Stomach (tissue), 9 donors: Measurements from ENCODE around the gene SESN2. TPM values are rescaled to one million over a fixed set of nuclear protein-coding genes. Genes with fewer than 3 reads are reported as not detected.

Experiments
- DNase-seq, 2 donors: peaks; one replicate each; pipeline versions ENCODE4 v3.0.0 to v3.0.0-alpha.2; 2013 to 2019
- H3K27ac ChIP-seq, 5 donors: fragments of 200-600 bp in 4 of 5; sonication (generic) in 4 of 5; one replicate each; pipeline ENCODE4 v1.5.1; 2013 to 2019; ENCODE audit warnings: mild to moderate bottlenecking in 1 of 5, moderate library complexity in 1 of 5
- H3K27me3 ChIP-seq, 3 donors: fragments of 200-600 bp; sonication (generic); one replicate each; pipeline ENCODE4 v1.5.1; 2017 to 2019; ENCODE audit warnings: mixed run types in 1 of 3
- H3K36me3 ChIP-seq, 4 donors: fragments of 200-600 bp; sonication (generic); 1 replicate in 3 of 4; 2 replicates in 1 of 4; pipeline ENCODE4 v1.5.1; 2016 to 2019
- H3K4me1 ChIP-seq, 4 donors: fragments of 200-600 bp; sonication (generic); one replicate each; pipeline ENCODE4 v1.5.1; 2016 to 2019
- H3K4me3 ChIP-seq, 4 donors: fragments of 200-600 bp; sonication (generic) in 3 of 4; one replicate each; pipeline ENCODE4 v1.5.1; 2016 to 2019; ENCODE audit warnings: mild to moderate bottlenecking in 1 of 4
- H3K9me3 ChIP-seq, 4 donors: fragments of 200-600 bp; sonication (generic); one replicate each; pipeline ENCODE4 v1.5.1; 2016 to 2019
- EP300 ChIP-seq: sonication (generic); formaldehyde crosslinking; IDR thresholded peaks from one replicate; pipeline ENCODE4 v1.6.1; 2017; ENCODE audit warnings: antibody characterized with exemption
- POLR2A ChIP-seq, 4 donors: fragments of 450-650 bp; IDR thresholded peaks; one replicate each; pipeline ENCODE4 v1.6.1; 2016; ENCODE audit warnings: antibody characterized with exemption in 4 of 4, control low read depth in 2 of 4, mild to moderate bottlenecking in 1 of 4, moderate library complexity in 1 of 4
- POLR2AphosphoS5 ChIP-seq, 3 donors: sonication (generic); formaldehyde crosslinking; IDR thresholded peaks; one replicate each; pipeline ENCODE4 v1.6.1; 2016; ENCODE audit warnings: antibody characterized with exemption in 3 of 3
- WGBS, 5 donors: extraction: QIAGEN DNeasy Blood & Tissue Kit in 3 of 5; methylation state at CpG; one replicate each; pipeline versions ENCODE4 v1.1.5 to v1.1.7; 2013 to 2018; 5-methylcytosine and 5-hydroxymethylcytosine counted together
- intact Hi-C: fragments of 100-400 bp; cut with DNase I; formaldehyde crosslinking; loops from one replicate; pipeline ENCODE4 v1.15.1; 2023; ENCODE audit warnings: low total_unique reads
- polyA plus RNA-seq, 3 donors: library from polyadenylated mRNA; stranded (reverse); fragments of 200-250 nt; gene quantifications; one replicate each; pipeline ENCODE4 v1.2.3, GENCODE V29; 2013
- total RNA-seq, 5 donors: library from RNA; depleted of rRNA; stranded (reverse); fragments of >200 nt; gene quantifications; one replicate each; pipeline versions ENCODE4 v1.1.0 to v1.2.3, GENCODE V29; 2014 to 2016
- TF ChIP-seq, protein P1 (sequence below), 7 experiments: fragments of 450-650 bp in 4 of 7; fragments of 200-600 bp in 3 of 7; sonication (generic) in 3 of 7; IDR thresholded peaks; one replicate each; pipeline ENCODE4 v1.5.1; 2016 to 2019; ENCODE audit warnings: antibody characterized with exemption in 7 of 7, control low read depth in 2 of 7, mild to moderate bottlenecking in 1 of 7
- donor health status: healthy with polysubstance abuse.
- donor health status: Bipolar disorder and iron deficiency.
- donor health status: healthy.

The SESN2 gene
- total and polyA plus RNA-seq, 8 donors = 2.3 to 20.3 (median 6.3) TPM

DNA sequence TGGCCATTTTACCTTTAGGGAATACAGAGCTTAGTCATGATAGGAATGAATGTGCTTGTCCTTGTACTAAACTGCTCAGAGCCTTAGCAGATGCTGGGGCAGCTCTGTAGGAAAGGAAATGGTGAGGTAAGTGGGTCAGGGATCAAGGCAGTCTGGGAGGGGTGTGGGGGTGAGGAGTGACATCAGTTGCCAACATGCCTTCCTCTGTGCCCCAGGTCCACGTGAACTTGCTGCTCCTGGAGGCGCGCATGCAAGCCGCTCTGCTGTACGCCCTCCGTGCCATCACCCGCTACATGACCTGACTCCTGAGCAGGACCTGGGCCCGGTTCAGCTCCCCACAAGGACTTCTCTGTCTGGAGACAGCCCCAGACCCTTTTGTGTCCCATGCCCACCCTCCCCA, 21.2 kb downstream of the SESN2 start:
- TF ChIP-seq POLR2AphosphoS5 (IDR thresholded peaks at IDR 0.05) (no peak), POLR2A (IDR thresholded peaks at IDR 0.05) (no peak), EP300 (no peak)
- TF ChIP-seq, protein P1, sequence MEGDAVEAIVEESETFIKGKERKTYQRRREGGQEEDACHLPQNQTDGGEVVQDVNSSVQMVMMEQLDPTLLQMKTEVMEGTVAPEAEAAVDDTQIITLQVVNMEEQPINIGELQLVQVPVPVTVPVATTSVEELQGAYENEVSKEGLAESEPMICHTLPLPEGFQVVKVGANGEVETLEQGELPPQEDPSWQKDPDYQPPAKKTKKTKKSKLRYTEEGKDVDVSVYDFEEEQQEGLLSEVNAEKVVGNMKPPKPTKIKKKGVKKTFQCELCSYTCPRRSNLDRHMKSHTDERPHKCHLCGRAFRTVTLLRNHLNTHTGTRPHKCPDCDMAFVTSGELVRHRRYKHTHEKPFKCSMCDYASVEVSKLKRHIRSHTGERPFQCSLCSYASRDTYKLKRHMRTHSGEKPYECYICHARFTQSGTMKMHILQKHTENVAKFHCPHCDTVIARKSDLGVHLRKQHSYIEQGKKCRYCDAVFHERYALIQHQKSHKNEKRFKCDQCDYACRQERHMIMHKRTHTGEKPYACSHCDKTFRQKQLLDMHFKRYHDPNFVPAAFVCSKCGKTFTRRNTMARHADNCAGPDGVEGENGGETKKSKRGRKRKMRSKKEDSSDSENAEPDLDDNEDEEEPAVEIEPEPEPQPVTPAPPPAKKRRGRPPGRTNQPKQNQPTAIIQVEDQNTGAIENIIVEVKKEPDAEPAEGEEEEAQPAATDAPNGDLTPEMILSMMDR (IDR thresholded peaks at IDR 0.05) = no peak
- intact Hi-C loops = no loop called here
- peaks cover 36 to 76% (median 76%) of the 10 kb centered on the region in 4 donors for H3K36me3 ChIP-seq
- no peak overlapping the region for H3K4me3 ChIP-seq
- WGBS, 5 donors = 80 to 95% (median 90%) methylated on average over 8 of the region's 8 CpGs
- no peak for DNase-seq
- H3K4me1 ChIP-seq = peaks cover 0 to 8% (median 3%) of the 10 kb centered on the region in 4 donors
- no peaks in the 10 kb centered on the region for H3K27me3 ChIP-seq
- H3K9me3 ChIP-seq = no peaks in the 10 kb centered on the region
- H3K27ac ChIP-seq = peak overlapping the region in 2 of 5 donors; percentile 27 to 30

DNA sequence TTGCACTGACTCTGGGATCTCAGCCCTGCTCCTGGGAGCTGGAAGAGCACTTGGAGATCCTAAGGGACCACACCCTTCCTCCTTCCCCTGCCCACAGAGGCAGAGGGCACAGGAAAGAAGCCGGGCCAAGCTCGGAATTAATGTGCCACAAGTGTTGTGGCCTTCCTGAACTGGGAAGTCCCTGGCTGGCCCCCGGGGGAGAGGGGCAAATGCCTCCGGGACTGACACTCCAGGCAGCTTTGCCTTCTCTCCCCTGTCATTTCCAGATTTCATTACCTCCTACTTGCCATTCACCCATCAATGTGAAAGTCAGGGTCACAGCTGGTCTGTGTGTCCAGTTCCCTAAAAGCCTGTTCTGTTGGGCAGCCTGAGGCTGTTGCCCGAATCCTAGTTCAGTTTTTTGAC, 21.7 kb downstream of the SESN2 start:
- TF ChIP-seq POLR2A (IDR thresholded peaks at IDR 0.05) (no peak), POLR2AphosphoS5 (IDR thresholded peaks at IDR 0.05) (no peak), EP300 (no peak)
- TF ChIP-seq, protein P1 (IDR thresholded peaks at IDR 0.05) = no peak
- intact Hi-C loops = no loop called here
- DNase-seq = no peak
- Histone ChIP-seq H3K27ac (peak overlapping the region in 2 of 5 donors; percentile 27 to 30), H3K9me3 (no peaks in the 10 kb centered on the region), H3K4me1 (peaks cover 0 to 8% (median 3%) of the 10 kb centered on the region in 4 donors), H3K4me3 (no peak overlapping the region), H3K36me3 (peaks cover 36 to 72% (median 71%) of the 10 kb centered on the region in 4 donors), H3K27me3 (no peaks in the 10 kb centered on the region)
- 72 to 89% (median 79%) methylated on average over 5 of the region's 5 CpGs for WGBS, 5 donors

DNA sequence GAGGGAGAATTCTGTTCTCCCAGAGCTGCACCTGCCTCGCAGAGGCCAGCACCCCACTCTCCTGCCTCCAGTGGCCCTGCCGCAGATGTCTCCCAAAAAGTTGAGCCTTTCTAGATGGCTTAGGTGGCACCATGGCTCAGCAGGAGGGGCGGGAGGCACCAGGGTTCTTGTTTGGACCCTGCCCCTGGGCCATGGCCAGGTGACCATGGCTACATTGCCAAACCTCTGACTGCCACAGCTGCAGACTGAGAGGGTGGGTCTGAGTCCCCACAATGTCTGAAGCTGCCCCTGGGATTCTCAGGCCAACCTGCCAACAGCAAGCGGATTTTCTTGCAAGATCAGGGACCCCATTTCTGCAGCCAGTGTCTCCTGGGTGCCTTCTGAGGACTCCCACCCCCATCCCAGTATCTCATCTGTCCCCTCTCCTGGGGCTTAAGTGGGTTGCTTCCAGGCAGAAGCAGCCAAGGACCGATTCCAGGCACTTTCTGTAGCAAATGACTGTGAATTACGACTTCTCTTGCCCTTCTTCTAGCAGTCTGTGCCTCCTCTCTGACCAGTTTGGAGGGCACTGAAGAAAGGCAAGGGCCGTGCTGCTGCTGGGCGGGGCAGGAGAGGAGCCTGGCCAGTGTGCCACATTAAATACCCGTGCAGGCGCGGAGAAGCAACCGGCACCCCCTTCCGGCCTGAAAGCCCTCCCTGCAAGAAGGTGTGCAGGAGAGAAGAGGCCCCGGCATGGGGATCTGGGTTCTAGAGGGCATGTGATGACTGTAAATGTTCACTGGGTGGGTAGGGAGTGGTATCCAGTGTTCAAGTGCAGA, 22.5 kb downstream of the SESN2 start:
- H3K4me3 ChIP-seq = no peak overlapping the region
- no peak for TF ChIP-seq POLR2AphosphoS5 (IDR thresholded peaks at IDR 0.05)
- TF ChIP-seq EP300 = no peak
- TF ChIP-seq, protein P1 (IDR thresholded peaks at IDR 0.05) = no peak
- no peak for TF ChIP-seq POLR2A (IDR thresholded peaks at IDR 0.05)
- intact Hi-C loops = no loop called here
- 84 to 93% (median 87%) methylated on average over 14 of the region's 14 CpGs for WGBS, 5 donors
- H3K4me1 ChIP-seq = peaks cover 0 to 8% (median 3%) of the 10 kb centered on the region in 4 donors
- H3K27ac ChIP-seq = peak overlapping the region in 1 of 5 donors; percentile 30
- H3K27me3 ChIP-seq = no peaks in the 10 kb centered on the region
- peaks cover 36 to 63% (median 63%) of the 10 kb centered on the region in 4 donors for H3K36me3 ChIP-seq
- no peak for DNase-seq
- no peaks in the 10 kb centered on the region for H3K9me3 ChIP-seq

DNA sequence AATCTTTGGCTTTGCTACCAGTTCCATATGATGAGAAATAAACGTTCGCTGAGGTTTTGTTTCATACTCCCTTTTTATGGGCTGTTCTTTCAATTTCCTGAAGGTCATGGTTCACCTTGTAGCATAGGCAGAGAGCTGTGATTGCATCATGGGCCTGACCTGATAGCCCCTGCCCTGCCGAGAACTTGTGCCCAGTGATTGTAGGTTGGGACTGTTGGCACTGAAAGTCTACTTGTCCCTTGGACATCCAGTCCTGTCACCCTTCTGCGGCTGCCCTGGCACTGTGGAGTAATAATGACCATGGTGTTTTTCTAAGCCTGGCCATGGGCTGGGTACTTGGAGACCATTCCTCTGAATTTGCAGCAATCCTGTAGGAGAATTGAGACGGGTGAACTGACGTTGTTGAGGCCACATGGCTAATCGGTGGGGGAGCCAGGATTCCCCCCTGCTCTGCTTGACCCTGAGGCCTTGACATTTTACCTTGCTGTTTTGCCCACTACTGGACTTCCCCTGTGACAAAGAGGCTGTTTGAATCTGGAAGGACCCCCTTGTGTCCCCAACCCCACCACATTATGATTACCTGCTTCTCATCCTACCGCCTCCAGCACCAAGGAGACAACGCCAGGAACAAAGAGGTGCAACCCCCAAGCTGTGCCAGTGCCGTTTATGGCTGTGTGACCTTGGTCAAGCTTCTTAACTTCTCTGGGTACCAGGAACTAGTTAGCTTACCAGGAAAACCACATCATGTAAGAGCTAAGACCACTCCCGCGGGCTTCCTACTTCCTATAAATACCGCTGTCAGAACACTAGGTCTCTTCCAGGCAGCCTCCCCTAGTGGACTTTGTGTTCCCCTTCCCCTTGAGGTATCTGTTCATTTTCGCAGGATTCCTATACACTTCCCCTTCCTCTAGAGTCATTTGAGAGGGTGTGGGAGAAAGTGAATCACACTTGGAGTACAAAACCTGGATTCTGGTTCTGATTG, 23.4 kb downstream of the SESN2 start:
- TF ChIP-seq POLR2A (IDR thresholded peaks at IDR 0.05) = no peak
- TF ChIP-seq EP300 = no peak
- Histone ChIP-seq H3K4me3 (no peak overlapping the region), H3K36me3 (peaks cover 35 to 57% (median 54%) of the 10 kb centered on the region in 4 donors), H3K27ac (peak overlapping the region in 2 of 5 donors; percentile 26 to 33), H3K9me3 (no peaks in the 10 kb centered on the region), H3K4me1 (peaks cover 0 to 10% (median 4%) of the 10 kb centered on the region in 4 donors), H3K27me3 (no peaks in the 10 kb centered on the region)
- WGBS, 5 donors = 79 to 86% (median 84%) methylated on average over 14 of the region's 14 CpGs
- intact Hi-C loops = no loop called here
- DNase-seq = no peak
